H1 (cell line): ENCODE measurements around the gene RAD51B. TPM values are rescaled to one million over a fixed set of nuclear protein-coding genes. Genes with fewer than 3 reads are reported as not detected.

Experiments used
- CTCF ChIA-PET: fragments of 300-600 bp; sonication (Branson Sonifier 250); formaldehyde crosslinking; loops from one replicate; lab custom pipeline; 2021; ENCODE audit not compliant: partially characterized antibody; lab: Charles Lee
- POLR2A ChIA-PET: fragments of 300-600 bp; sonication (Branson Sonifier 250); formaldehyde crosslinking; loops from one replicate; lab custom pipeline; 2021; ENCODE audit warnings: inconsistent platforms; ENCODE audit not compliant: partially characterized antibody; lab: Charles Lee
- DNase-seq, 2 experiments: peaks; one replicate each; pipeline versions ENCODE4 v3.0.0 to v3.0.0-alpha.2; 2010 to 2022; ENCODE audit warnings: low spot score in 2 of 2, low read depth in 1 of 2, mixed read lengths in 1 of 2
- FAIRE-seq: peaks from 2 replicates; lab custom pipeline; 2011; peaks lifted over from hg19 to GRCh38; lab: Jason Lieb, UNC
- H2AFZ ChIP-seq: 2 replicates; pipeline ENCODE4 v1.8.1; 2012; ENCODE audit warnings: low read length, inconsistent platforms
- H2AK5ac ChIP-seq: 2 replicates; pipeline ENCODE4 v1.6.1; 2013; ENCODE audit warnings: low read depth, low read length
- H2BK120ac ChIP-seq: replicated peaks from 2 replicates; pipeline ENCODE3; 2013; ENCODE audit warnings: low read depth, low read length, inconsistent platforms
- H2BK12ac ChIP-seq: 2 replicates; pipeline ENCODE4 v1.6.1; 2013; ENCODE audit warnings: low read depth, low read length
- H2BK15ac ChIP-seq: 2 replicates; pipeline ENCODE4 v1.6.1; 2013; ENCODE audit warnings: low read length
- H2BK20ac ChIP-seq: 2 replicates; pipeline ENCODE4 v1.6.1; 2013; ENCODE audit warnings: low read length
- H2BK5ac ChIP-seq: 2 replicates; pipeline ENCODE4 v1.6.1; 2013; ENCODE audit warnings: low read depth, low read length
- H3K14ac ChIP-seq: 2 replicates; pipeline ENCODE4 v1.6.1; 2013; ENCODE audit warnings: inconsistent platforms; ENCODE audit not compliant: insufficient read length
- H3K18ac ChIP-seq: 2 replicates; pipeline ENCODE4 v1.6.1; 2013; ENCODE audit warnings: low read length; ENCODE audit errors: extremely low read depth
- H3K23ac ChIP-seq: 2 replicates; pipeline ENCODE4 v1.6.1; 2013; ENCODE audit warnings: inconsistent platforms; ENCODE audit not compliant: insufficient read length
- H3K23me2 ChIP-seq: 2 replicates; pipeline ENCODE4 v1.6.1; 2013; ENCODE audit warnings: low read depth, low read length
- H3K27ac ChIP-seq: 2 replicates; pipeline ENCODE4 v1.6.1; 2011; ENCODE audit warnings: low read depth, low read length, inconsistent platforms
- H3K27me3 ChIP-seq, 4 experiments: replicated peaks in 1 of 4; 1 replicate in 1 of 4; 2 replicates in 3 of 4; pipeline versions ENCODE4 v1.6.1 to v1.8.1; 2011 to 2013; ENCODE audit warnings: low read length in 3 of 4, mild to moderate bottlenecking in 3 of 4, inconsistent platforms in 2 of 4, mixed read lengths in 2 of 4, moderate library complexity in 1 of 4; ENCODE audit not compliant: control insufficient read depth in 3 of 4, insufficient read depth in 3 of 4; ENCODE audit errors: extremely low read depth in 1 of 4
- H3K36me3 ChIP-seq, 4 experiments: 2 replicates each; pipeline versions ENCODE4 v1.6.1 to v1.8.1; 2011 to 2013; ENCODE audit warnings: mild to moderate bottlenecking in 4 of 4, low read length in 3 of 4, moderate library complexity in 2 of 4, control low read depth in 1 of 4, inconsistent platforms in 1 of 4; ENCODE audit not compliant: insufficient read depth in 4 of 4, control insufficient read depth in 2 of 4
- H3K4ac ChIP-seq: replicated peaks from 2 replicates; pipeline ENCODE3; 2013; ENCODE audit warnings: low read length, low read depth, mixed read lengths, inconsistent platforms; ENCODE audit not compliant: insufficient read length
- H3K4me1 ChIP-seq, 4 experiments: replicated peaks in 1 of 4; 1 replicate in 1 of 4; 2 replicates in 3 of 4; pipeline versions ENCODE4 v1.6.1 to v1.8.1; 2011 to 2013; ENCODE audit warnings: low read length in 3 of 4, inconsistent platforms in 2 of 4, mixed read lengths in 1 of 4; ENCODE audit not compliant: insufficient read depth in 4 of 4, control insufficient read depth in 3 of 4
- H3K4me2 ChIP-seq, 2 experiments: 2 replicates each; pipeline versions ENCODE4 v1.6.1 to v1.8.1; 2011 to 2013; ENCODE audit warnings: low read depth in 2 of 2, low read length in 2 of 2, control low read depth in 1 of 2, inconsistent platforms in 1 of 2, mild to moderate bottlenecking in 1 of 2; ENCODE audit not compliant: insufficient read depth in 1 of 2
- H3K4me3 ChIP-seq, 4 experiments: fragments of 200-600, 300-600 bp in 1 of 4; sonication (generic), shearing (Covaris generic), sonication (Bioruptor Twin) in 1 of 4; 2 replicates each; pipeline versions ENCODE4 v1.5.1 to v1.8.1; 2011 to 2016; ENCODE audit warnings: low read length in 4 of 4, low read depth in 3 of 4, control low read depth in 2 of 4, inconsistent platforms in 2 of 4, mild to moderate bottlenecking in 2 of 4, mixed read lengths in 1 of 4, moderate library complexity in 1 of 4; ENCODE audit not compliant: insufficient read depth in 2 of 4; ENCODE audit errors: extremely low read depth in 1 of 4
- H3K56ac ChIP-seq: replicated peaks from 2 replicates; pipeline ENCODE3; 2013; ENCODE audit warnings: low read depth, mild to moderate bottlenecking, mixed read lengths, low read length, inconsistent platforms; ENCODE audit not compliant: insufficient read length
- H3K79me1 ChIP-seq: 2 replicates; pipeline ENCODE4 v1.6.1; 2013; ENCODE audit warnings: low read depth, low read length, control low read depth
- H3K79me2 ChIP-seq, 2 experiments: 2 replicates each; pipeline versions ENCODE4 v1.6.1 to v1.8.1; 2012 to 2013; ENCODE audit warnings: low read length in 2 of 2, mild to moderate bottlenecking in 2 of 2, inconsistent platforms in 1 of 2; ENCODE audit not compliant: insufficient read depth in 2 of 2, control insufficient read depth in 1 of 2
- H3K9ac ChIP-seq, 4 experiments: replicated peaks in 1 of 4; 1 replicate in 1 of 4; 2 replicates in 3 of 4; pipeline versions ENCODE4 v1.6.1 to v1.8.1; 2011 to 2013; ENCODE audit warnings: low read depth in 3 of 4, low read length in 3 of 4, control low read depth in 2 of 4, mild to moderate bottlenecking in 2 of 4, moderate library complexity in 2 of 4, inconsistent platforms in 1 of 4; ENCODE audit errors: extremely low read depth in 1 of 4
- H3K9me3 ChIP-seq, 2 experiments: 2 replicates each; pipeline versions ENCODE4 v1.6.1 to v1.8.1; 2012 to 2013; ENCODE audit warnings: mild to moderate bottlenecking in 2 of 2, moderate library complexity in 2 of 2, control low read depth in 1 of 2, inconsistent platforms in 1 of 2, low read depth in 1 of 2, low read length in 1 of 2, mixed read lengths in 1 of 2; ENCODE audit not compliant: insufficient read depth in 2 of 2
- H4K20me1 ChIP-seq, 2 experiments: replicated peaks in 1 of 2; 2 replicates each; pipeline versions ENCODE3 to v1.8.1; 2011 to 2013; ENCODE audit warnings: inconsistent platforms in 2 of 2, low read length in 2 of 2, mild to moderate bottlenecking in 1 of 2; ENCODE audit not compliant: insufficient read depth in 2 of 2, control insufficient read depth in 1 of 2
- H4K5ac ChIP-seq: 2 replicates; pipeline ENCODE4 v1.6.1; 2013; ENCODE audit warnings: low read length, low read depth, mixed read lengths, inconsistent platforms; ENCODE audit not compliant: insufficient read length
- H4K8ac ChIP-seq: 2 replicates; pipeline ENCODE4 v1.8.0; 2013; ENCODE audit warnings: mild to moderate bottlenecking, moderate library complexity, low read length, inconsistent platforms; ENCODE audit not compliant: insufficient read depth; ENCODE audit errors: extremely low read depth
- H4K91ac ChIP-seq: replicated peaks from 2 replicates; pipeline ENCODE3; 2013; ENCODE audit warnings: low read length, mixed read lengths, inconsistent platforms; ENCODE audit not compliant: insufficient read length
- RBBP5 ChIP-seq: IDR thresholded peaks from 2 replicates; pipeline ENCODE4 v1.7.1; 2012; ENCODE audit warnings: low read depth, mild to moderate bottlenecking, inconsistent platforms, low read length, moderate library complexity, borderline replicate concordance
- SIRT6 ChIP-seq: IDR thresholded peaks from one replicate; pipeline ENCODE4 v1.7.1; 2012; ENCODE audit warnings: low read length, inconsistent platforms
- SRF ChIP-seq: IDR thresholded peaks from 2 replicates; pipeline ENCODE4 v1.6.1; 2011; ENCODE audit warnings: mild to moderate bottlenecking, low read depth, low read length, moderate library complexity
- YY1 ChIP-seq: IDR thresholded peaks from 2 replicates; pipeline ENCODE4 v1.6.1; 2011; ENCODE audit warnings: low read depth, mild to moderate bottlenecking, low read length
- WGBS, 2 experiments: shearing (Covaris generic) in 1 of 2; methylation state at CpG; one replicate each; pipeline versions ENCODE4 v1.1.6 to v1.1.7; 2013 to 2015; ENCODE audit warnings: low lambda C conversion rate in 2 of 2, mixed read lengths in 2 of 2, inconsistent platforms in 1 of 2, low coverage in 1 of 2, missing lambda C conversion rate in 1 of 2; ENCODE audit not compliant: insufficient replicate concordance in 2 of 2, insufficient coverage in 1 of 2, insufficient read length in 1 of 2; ENCODE audit errors: extremely low coverage in 1 of 2, missing lambda C conversion rate in 1 of 2; 5-methylcytosine and 5-hydroxymethylcytosine counted together
- polyA plus RNA-seq, 7 experiments: library from polyadenylated mRNA; depleted of rRNA in 3 of 7; stranded (reverse) in 5 of 7; unstranded in 2 of 7; fragments of >200 nt in 5 of 7; fragments of 200-250 nt in 2 of 7; gene quantifications; 1 replicate in 5 of 7; 2 replicates in 1 of 7; 4 replicates in 1 of 7; pipeline versions ENCODE4 v1.2.1 to v1.2.3, GENCODE V29; 2011 to 2013; ENCODE audit warnings: missing spikeins in 2 of 7, mixed read lengths in 2 of 7
- total RNA-seq: library from RNA; stranded (reverse); fragmentation: NEBNext Ultra II Directional; extraction: Animal tissue kit (Norgen Biotek cat#: 25700); gene quantifications from 2 replicates; pipeline ENCODE4 v1.2.1, GENCODE V29; 2021

RAD51B gene
- total and polyA plus RNA-seq, 2 of the 8 experiments (the other 6 are each of a cell fraction or from before 2014, with no cell fraction given): 3.9 to 14.9 TPM

DNA sequence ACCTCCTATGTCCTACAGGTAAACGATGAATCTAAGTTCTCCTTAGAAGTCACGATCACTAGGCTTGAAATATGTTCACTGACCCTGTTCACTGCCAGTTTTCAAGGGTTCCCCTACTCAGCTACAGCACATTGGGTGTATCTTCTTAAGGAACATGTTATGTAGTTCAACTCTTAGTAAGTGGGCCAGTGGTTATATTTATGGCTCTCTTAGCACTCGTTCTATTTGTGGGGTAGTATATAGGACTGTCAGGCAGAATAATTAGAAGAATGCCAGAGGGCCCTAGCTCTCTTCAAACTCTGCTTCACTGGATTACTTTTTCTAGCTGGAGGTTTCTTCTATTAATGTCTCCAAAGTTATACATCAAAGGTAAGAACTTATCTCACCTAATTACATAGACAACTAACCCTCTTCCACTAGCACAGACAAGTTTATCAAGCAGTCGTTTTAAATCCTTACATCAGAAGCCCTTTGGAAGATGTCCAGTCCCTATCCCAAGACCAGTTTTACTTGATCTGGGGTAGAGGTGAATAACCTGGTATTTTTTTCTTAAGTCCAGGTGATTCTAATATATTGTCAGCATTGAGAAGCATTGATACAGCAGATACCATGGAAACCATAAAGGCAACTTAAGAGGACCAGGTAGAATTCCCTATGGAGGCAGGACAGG, 42.8 kb upstream of the RAD51B start:
- H3K36me3 ChIP-seq: peaks cover 20 to 87% (median 72%) of the 10 kb centered on the region in 4 experiments; a peak in 7 of 8 replicates
- no peak overlapping the region for H2BK15ac ChIP-seq
- peaks cover 0 to 5% of the 10 kb centered on the region in 2 experiments for H4K20me1 ChIP-seq
- no peak overlapping the region for H3K56ac ChIP-seq
- H4K8ac ChIP-seq: no peak overlapping the region
- no peaks in the 10 kb centered on the region for H3K27me3 ChIP-seq
- no peak overlapping the region for H2BK12ac ChIP-seq
- no peak overlapping the region for H3K14ac ChIP-seq
- POLR2A ChIA-PET: interaction anchor here (1.1 kb wide), 1 partner anchor 13 kb away, joined by 4 read pairs; no protein-coding TSS in a partner anchor
- H4K5ac ChIP-seq: no peak overlapping the region
- 71% methylated on average over 4 of the region's 4 CpGs; no CpG with 5 or more reads in 1 of the 2 experiments for WGBS, 2 experiments
- CTCF ChIA-PET: interaction anchor here (1.1 kb wide), 1 partner anchor 72 kb away, joined by 3 read pairs; no protein-coding TSS in a partner anchor
- H3K4me2 ChIP-seq: no peak overlapping the region
- DNase-seq (no peak), FAIRE-seq (no peak)
- H3K9ac ChIP-seq: no peak overlapping the region
- no peak overlapping the region for H3K18ac ChIP-seq
- H3K27ac ChIP-seq: no peak overlapping the region
- no peak overlapping the region for H4K91ac ChIP-seq
- no peaks in the 10 kb centered on the region for H3K9me3 ChIP-seq
- H3K23ac ChIP-seq: no peak overlapping the region
- no peak overlapping the region for H2BK5ac ChIP-seq
- H2AK5ac ChIP-seq: no peak overlapping the region
- no peak overlapping the region for H2BK120ac ChIP-seq
- no peak overlapping the region for H2AFZ ChIP-seq
- no peaks in the 10 kb centered on the region for H3K23me2 ChIP-seq
- H3K79me1 ChIP-seq: no peaks in the 10 kb centered on the region
- no peak overlapping the region for H3K4me3 ChIP-seq
- TF ChIP-seq SIRT6 (no peak), RBBP5 (no peak), SRF (no peak), YY1 (no peak)
- H2BK20ac ChIP-seq: no peak overlapping the region
- no peak overlapping the region for H3K4ac ChIP-seq
- no peaks in the 10 kb centered on the region for H3K4me1 ChIP-seq
- H3K79me2 ChIP-seq: no peaks in the 10 kb centered on the region
